ENCODE measurements around the gene CCDC71.
A peak's percentile ranks its signal among the peaks of the same experiment; 100 is the strongest.

CCDC71 gene

GRCh38 chr3:49165771-49166751, at the start of gene CCDC71:
Gene CCDC71, minus strand, starts transcription at chr3:49166331. Its CDS starts 2,123 bp downstream, at chr3:49164208.
- no peak for TF ChIP-seq CTCF (IDR thresholded peaks at IDR 0.05; ENCODE audit: insufficient read depth, low read length, poor library complexity, severe bottlenecking)
- Histone ChIP-seq H3K27me3 (replicated peaks; ENCODE audit: control insufficient read depth, insufficient read depth, low read length) (no peaks in the 10 kb centered on the region), H3K36me3 (ENCODE audit: control insufficient read depth, insufficient read depth, low read length) (peaks cover 19% of the 10 kb centered on the region), H3K4me3 (replicated peaks; ENCODE audit: low read depth, low read length) (peak within 1 kb of the TSS; percentile 94)
- DNase-seq (ENCODE audit: extremely low read depth, insufficient read length): peak; percentile 86

- H3K27me3 ChIP-seq (replicated peaks; ENCODE audit: control insufficient read depth, insufficient read depth, low read length): no peaks in the 10 kb centered on the region
- DNase-seq (ENCODE audit: extremely low read depth, insufficient read length): no peak
- no peaks in the 10 kb centered on the region for H3K36me3 ChIP-seq (ENCODE audit: control insufficient read depth, insufficient read depth, low read length)
- no peak for TF ChIP-seq CTCF (IDR thresholded peaks at IDR 0.05; ENCODE audit: insufficient read depth, low read length, poor library complexity, severe bottlenecking)
- no peak overlapping the region for H3K4me3 ChIP-seq (replicated peaks; ENCODE audit: low read depth, low read length)
Measured at GRCh38 chr3:49213998-49214397, 47.9 kb upstream of the CCDC71 start.

GRCh38 chr3:49213541-49213943, 47.4 kb upstream of the CCDC71 start:
- no peak for TF ChIP-seq CTCF (IDR thresholded peaks at IDR 0.05; ENCODE audit: insufficient read depth, low read length, poor library complexity, severe bottlenecking)
- Histone ChIP-seq H3K27me3 (replicated peaks; ENCODE audit: control insufficient read depth, insufficient read depth, low read length) (no peaks in the 10 kb centered on the region), H3K4me3 (replicated peaks; ENCODE audit: low read depth, low read length) (no peak overlapping the region), H3K36me3 (ENCODE audit: control insufficient read depth, insufficient read depth, low read length) (no peaks in the 10 kb centered on the region)
- no peak for DNase-seq (ENCODE audit: extremely low read depth, insufficient read length)

- H3K36me3 ChIP-seq (ENCODE audit: control insufficient read depth, insufficient read depth, low read length): no peaks in the 10 kb centered on the region
- TF ChIP-seq CTCF (IDR thresholded peaks at IDR 0.05; ENCODE audit: insufficient read depth, low read length, poor library complexity, severe bottlenecking): no peak
- H3K27me3 ChIP-seq (replicated peaks; ENCODE audit: control insufficient read depth, insufficient read depth, low read length): no peaks in the 10 kb centered on the region; the same call in 1 of the 2 replicates
- no peak for DNase-seq (ENCODE audit: extremely low read depth, insufficient read length)
- no peak overlapping the region for H3K4me3 ChIP-seq (replicated peaks; ENCODE audit: low read depth, low read length)
Measured at GRCh38 chr3:49199900-49200281, 33.8 kb upstream of the CCDC71 start.

GRCh38 chr3:49199239-49199899, 33.2 kb upstream of the CCDC71 start:
- DNase-seq (ENCODE audit: extremely low read depth, insufficient read length): no peak
- no peak for TF ChIP-seq CTCF (IDR thresholded peaks at IDR 0.05; ENCODE audit: insufficient read depth, low read length, poor library complexity, severe bottlenecking)
- H3K4me3 ChIP-seq (replicated peaks; ENCODE audit: low read depth, low read length): no peak overlapping the region
- H3K36me3 ChIP-seq (ENCODE audit: control insufficient read depth, insufficient read depth, low read length): no peaks in the 10 kb centered on the region
- no peaks in the 10 kb centered on the region; the same call in 1 of the 2 replicates for H3K27me3 ChIP-seq (replicated peaks; ENCODE audit: control insufficient read depth, insufficient read depth, low read length)

Data from GM06990 (cell line).